OCI-LY1 (cell line): ENCODE measurements around the gene ST6GALNAC2.

Experiments
- H2AFZ ChIP-seq: fragments of 200-600 bp; sonication (generic), shearing (Covaris generic); 2 replicates; pipeline ENCODE4 v1.6.0; 2014; ENCODE audit warnings: antibody characterized with exemption, mild to moderate bottlenecking, low read length
- H3F3A ChIP-seq: fragments of 200-600 bp; sonication (generic), shearing (Covaris generic); 2 replicates; pipeline ENCODE4 v1.6.0; 2014; ENCODE audit warnings: mild to moderate bottlenecking, antibody characterized with exemption, low read length, moderate library complexity; ENCODE audit not compliant: insufficient read depth
- H3K27ac ChIP-seq: fragments of 200-600 bp; sonication (generic); 2 replicates; pipeline ENCODE4 v1.5.1; 2014; ENCODE audit warnings: low read length, mixed run types, mild to moderate bottlenecking, low read depth; ENCODE audit not compliant: poor library complexity, severe bottlenecking
- H3K27me3 ChIP-seq: fragments of 200-600 bp; sonication (generic); 2 replicates; pipeline ENCODE4 v1.6.0; 2014; ENCODE audit warnings: antibody characterized with exemption, mild to moderate bottlenecking, low read length, moderate library complexity; ENCODE audit not compliant: insufficient read depth
- H3K36me3 ChIP-seq: fragments of 200-600 bp; sonication (generic); 2 replicates; pipeline ENCODE4 v1.6.1; 2014; ENCODE audit warnings: mild to moderate bottlenecking, antibody characterized with exemption, low read length, moderate library complexity, mixed read lengths; ENCODE audit not compliant: insufficient read depth
- H3K4me1 ChIP-seq: fragments of 200-600 bp; sonication (generic); 2 replicates; pipeline ENCODE4 v1.5.1; 2014; ENCODE audit warnings: mild to moderate bottlenecking, low read length, moderate library complexity; ENCODE audit not compliant: insufficient read depth, severe bottlenecking
- H3K4me2 ChIP-seq: fragments of 200-600 bp; sonication (generic), shearing (Covaris generic); 2 replicates; pipeline ENCODE4 v1.6.1; 2014; ENCODE audit warnings: low read length
- H3K4me3 ChIP-seq: fragments of 200-600 bp; sonication (generic); 2 replicates; pipeline ENCODE4 v1.5.1; 2014; ENCODE audit warnings: low read length, low read depth, mild to moderate bottlenecking, mixed read lengths; ENCODE audit not compliant: poor library complexity, severe bottlenecking
- H3K79me2 ChIP-seq: fragments of 200-600 bp; shearing (Covaris generic); 2 replicates; pipeline ENCODE4 v1.6.1; 2016; ENCODE audit warnings: mixed run types, low read length, mixed read lengths; ENCODE audit not compliant: insufficient read depth
- H3K9ac ChIP-seq: fragments of 200-600 bp; sonication (generic), shearing (Covaris generic); 2 replicates; pipeline ENCODE4 v1.6.1; 2014; ENCODE audit warnings: mild to moderate bottlenecking, low read length, mixed read lengths
- H3K9me2 ChIP-seq: fragments of 200-600 bp; sonication (generic), shearing (Covaris generic); 2 replicates; pipeline ENCODE4 v1.6.1; 2014; ENCODE audit warnings: low read depth, mild to moderate bottlenecking, low read length, mixed read lengths
- H3K9me3 ChIP-seq: fragments of 200-600 bp; shearing (Covaris generic); 2 replicates; pipeline ENCODE4 v1.6.1; 2014; ENCODE audit warnings: low read length, mixed read lengths
- H4K20me1 ChIP-seq: fragments of 200-600 bp; sonication (generic), shearing (Covaris generic); 2 replicates; pipeline ENCODE4 v1.6.0; 2016; ENCODE audit warnings: mild to moderate bottlenecking, low read length; ENCODE audit not compliant: insufficient read depth
- CTCF ChIP-seq: fragments of 200-600 bp; sonication (generic), shearing (Covaris generic); IDR thresholded peaks from 2 replicates; pipeline ENCODE4 v1.5.1; 2017; ENCODE audit warnings: mild to moderate bottlenecking, antibody characterized with exemption, low read length, moderate library complexity, mixed read lengths
- EZH2 ChIP-seq: fragments of 200-600 bp; sonication (generic), shearing (Covaris generic); IDR thresholded peaks from 2 replicates; pipeline ENCODE4 v1.8.0; 2017; ENCODE audit warnings: borderline replicate concordance, mixed run types, mild to moderate bottlenecking, antibody characterized with exemption, low read length, moderate library complexity, mixed read lengths

The ST6GALNAC2 gene

GRCh38 chr17:76568811-76569221 is 16.8 kb downstream of the ST6GALNAC2 start:
- H3K79me2 ChIP-seq = no peaks in the 10 kb centered on the region
- no peak overlapping the region for H3K27ac ChIP-seq
- no peak overlapping the region for H3K4me3 ChIP-seq
- H3K4me1 ChIP-seq = peaks cover 12% of the 10 kb centered on the region
- H3K4me2 ChIP-seq = no peak overlapping the region
- no peaks in the 10 kb centered on the region for H3F3A ChIP-seq
- peaks cover 28% of the 10 kb centered on the region for H3K36me3 ChIP-seq
- no peaks in the 10 kb centered on the region; the same call in 1 of the 2 replicates for H3K27me3 ChIP-seq
- no peaks in the 10 kb centered on the region for H3K9me2 ChIP-seq
- TF ChIP-seq EZH2 (no peak), CTCF (no peak)
- no peak overlapping the region for H2AFZ ChIP-seq
- H4K20me1 ChIP-seq = no peaks in the 10 kb centered on the region
- H3K9ac ChIP-seq = no peak overlapping the region
- no peaks in the 10 kb centered on the region for H3K9me3 ChIP-seq

GRCh38 chr17:76567634-76568432 is 17.8 kb downstream of the ST6GALNAC2 start:
- TF ChIP-seq EZH2 (no peak), CTCF (no peak)
- no peaks in the 10 kb centered on the region for H3K9me2 ChIP-seq
- H3K9ac ChIP-seq = no peak overlapping the region
- no peaks in the 10 kb centered on the region for H3K9me3 ChIP-seq
- no peak overlapping the region for H3K4me3 ChIP-seq
- no peak overlapping the region for H3K27ac ChIP-seq
- H3K36me3 ChIP-seq = peaks cover 34% of the 10 kb centered on the region
- H2AFZ ChIP-seq = no peak overlapping the region
- H3K79me2 ChIP-seq = no peaks in the 10 kb centered on the region
- no peaks in the 10 kb centered on the region for H4K20me1 ChIP-seq
- H3F3A ChIP-seq = no peaks in the 10 kb centered on the region
- no peak overlapping the region; the same call in 1 of the 2 replicates for H3K4me2 ChIP-seq
- no peaks in the 10 kb centered on the region; the same call in 1 of the 2 replicates for H3K27me3 ChIP-seq
- peaks cover 12% of the 10 kb centered on the region for H3K4me1 ChIP-seq

- peaks cover 12% of the 10 kb centered on the region for H3K4me1 ChIP-seq
- no peak overlapping the region for H3K4me3 ChIP-seq
- no peaks in the 10 kb centered on the region for H3K9me3 ChIP-seq
- no peak for TF ChIP-seq CTCF
- H3K9me2 ChIP-seq = no peaks in the 10 kb centered on the region
- no peak overlapping the region for H3K4me2 ChIP-seq
- no peak overlapping the region for H3K27ac ChIP-seq
- H3K9ac ChIP-seq = no peak overlapping the region
- H3K36me3 ChIP-seq = peaks cover 42% of the 10 kb centered on the region
- no peaks in the 10 kb centered on the region for H4K20me1 ChIP-seq
- no peaks in the 10 kb centered on the region for H3K79me2 ChIP-seq
- no peaks in the 10 kb centered on the region for H3K27me3 ChIP-seq
- H3F3A ChIP-seq = no peaks in the 10 kb centered on the region
- H2AFZ ChIP-seq = no peak overlapping the region
Measured at GRCh38 chr17:76566988-76567431, 18.6 kb downstream of the ST6GALNAC2 start.
